HG03159 (cell line): ENCODE results near the gene VASH1.
"Not testable (repeated sequence)": the region's sequence is repeated elsewhere in the genome, so short reads cannot be mapped to it uniquely, and the experiment has no call there.

Experiments
- ATAC-seq: cut with Tn5 transposase; IDR thresholded peaks from one replicate; pipeline ENCODE4 v1.9.1; 2021; ENCODE audit warnings: mild to moderate bottlenecking, moderate library complexity; ENCODE audit not compliant: unreplicated experiment

Gene VASH1

GRCh38 chr14:76761136-76761959, at the start of gene VASH1:
Gene VASH1, plus strand, starts transcription at chr14:76761468. Its CDS starts 1,354 bp downstream, at chr14:76762822.
- peak; percentile 73 for ATAC-seq

GRCh38 chr14:76713121-76713520, 48.1 kb upstream of the VASH1 start:
- ATAC-seq, result no peak

DNA sequence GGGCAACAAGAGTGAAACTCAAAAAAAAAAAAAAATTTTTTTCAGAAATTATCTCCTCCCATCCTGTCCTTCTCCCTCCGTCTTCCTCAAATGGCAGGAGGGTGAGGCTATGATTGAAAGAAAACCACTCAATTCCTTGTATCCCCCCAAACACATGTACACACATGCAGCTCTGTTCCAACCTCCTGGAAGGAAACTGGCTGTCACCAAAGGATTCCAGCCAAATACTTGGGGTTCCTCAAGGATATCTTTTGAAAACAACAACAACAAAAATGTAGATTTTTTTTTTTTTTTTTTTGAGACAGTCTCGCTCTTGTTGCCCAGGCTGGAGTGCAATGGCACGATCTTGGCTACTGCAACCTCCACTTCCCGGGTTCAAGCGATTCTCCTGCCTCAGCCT, 46.8 kb upstream of the VASH1 start:
- ATAC-seq, result no peak

DNA sequence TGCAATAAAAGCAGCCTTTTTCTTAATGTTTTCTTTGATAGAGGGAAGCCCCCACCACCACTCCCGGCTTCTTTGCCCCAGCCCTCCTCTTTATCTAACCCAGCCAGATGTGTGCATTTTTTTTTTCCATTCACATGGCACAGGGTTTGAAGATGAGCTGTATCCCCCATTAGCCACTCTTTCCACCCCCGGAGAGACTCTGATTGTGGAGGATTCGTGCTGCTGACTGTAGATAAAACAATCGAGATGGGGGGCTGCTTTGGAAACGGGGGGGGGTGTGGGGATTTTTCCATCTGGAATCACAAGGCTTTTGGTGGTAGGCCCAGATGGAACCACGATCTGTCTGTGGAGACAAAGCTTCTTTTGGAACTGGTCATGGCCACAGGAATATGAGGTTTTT, 46.2 kb upstream of the VASH1 start:
- ATAC-seq, result no peak

DNA sequence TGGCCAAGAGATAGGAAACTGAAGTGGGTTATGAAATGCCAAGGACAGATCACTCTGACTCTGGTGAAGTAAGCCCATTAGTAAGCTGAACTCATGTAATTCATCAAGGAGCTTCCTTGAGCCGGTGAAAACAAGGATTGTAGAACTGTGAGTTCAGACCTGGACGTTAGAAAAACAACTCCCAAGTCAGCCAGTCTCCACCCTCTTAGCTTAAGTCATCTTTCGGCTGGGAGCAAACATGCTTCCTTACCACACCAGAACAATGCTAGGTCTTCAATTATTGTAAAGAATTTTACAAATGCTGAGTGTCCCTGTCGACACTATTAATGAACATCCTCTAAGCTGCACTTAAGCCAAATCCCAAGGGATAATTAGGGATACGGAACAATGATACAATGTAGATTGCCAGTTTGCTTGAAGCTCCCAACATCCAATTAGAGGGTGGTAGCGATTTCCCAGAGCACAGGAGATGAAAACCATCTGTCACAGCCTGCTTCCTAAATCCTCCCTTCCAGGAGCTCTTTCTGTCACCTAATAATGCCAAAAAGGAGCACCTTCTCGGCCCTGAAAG, 45.7 kb upstream of the VASH1 start:
- ATAC-seq, result no peak

GRCh38 chr14:76716285-76716684, 45.0 kb upstream of the VASH1 start:
- ATAC-seq, result no peak

DNA sequence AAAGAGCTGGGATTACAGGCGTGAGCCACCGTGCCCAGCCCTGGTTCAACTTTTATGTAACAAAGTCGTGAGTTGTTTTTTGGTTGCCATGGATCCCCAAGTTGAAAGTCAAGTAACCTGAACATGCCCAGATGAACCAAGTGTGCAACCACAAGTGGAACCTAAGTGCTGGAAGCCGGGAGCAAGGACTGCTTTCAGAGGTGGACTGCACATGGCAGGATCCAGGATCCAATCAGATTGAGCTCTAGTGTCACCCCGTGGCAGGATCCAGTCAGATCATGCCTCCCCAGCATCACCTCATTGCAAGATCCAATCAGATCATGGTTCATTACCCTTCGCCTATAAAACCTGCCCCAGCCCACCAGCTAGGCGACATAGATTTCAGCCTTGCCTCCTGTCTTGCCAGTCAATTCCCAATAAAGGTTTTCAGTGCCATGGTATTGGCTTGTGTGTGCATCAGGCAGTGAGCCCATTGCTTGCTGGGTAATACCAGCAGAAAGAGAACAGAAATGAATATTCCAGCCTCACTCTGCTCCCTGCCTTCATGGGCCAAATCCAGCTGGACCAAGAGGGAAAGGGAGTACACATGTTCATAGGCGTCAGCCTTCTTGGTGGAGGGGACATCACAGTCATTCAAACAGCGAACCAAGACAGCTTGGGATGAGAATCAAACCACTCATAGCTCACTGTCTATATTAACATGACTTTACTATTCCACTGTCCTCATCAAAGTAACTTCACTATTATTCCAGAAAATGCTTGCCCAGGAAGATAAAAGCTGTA, 43.6 kb upstream of the VASH1 start:
- no peak for ATAC-seq

GRCh38 chr14:76718306-76719040, 42.8 kb upstream of the VASH1 start:
- no peak for ATAC-seq

DNA sequence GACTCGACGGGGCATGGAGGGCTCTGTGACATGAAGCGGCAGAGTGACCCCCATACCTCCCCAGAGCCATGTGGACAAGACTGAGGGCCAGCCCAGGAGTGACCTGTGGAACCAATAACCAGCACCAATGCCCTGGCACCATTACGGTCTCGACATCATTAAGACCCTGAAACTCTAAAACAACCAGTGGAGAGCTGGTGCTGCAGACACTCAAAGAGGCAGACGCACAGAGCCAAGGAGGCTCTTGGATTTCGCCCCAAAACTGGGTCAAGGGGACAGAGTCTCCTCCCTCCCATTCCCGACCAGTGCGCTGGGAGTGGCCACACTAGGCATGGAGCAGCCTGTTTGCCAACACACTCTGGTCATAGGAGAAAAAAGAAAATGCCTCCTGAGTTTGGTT, 41.6 kb upstream of the VASH1 start:
- ATAC-seq, result no peak

GRCh38 chr14:76720382-76720813, 40.9 kb upstream of the VASH1 start:
- no peak for ATAC-seq

- not testable (repeated sequence) for ATAC-seq
Measured at GRCh38 chr14:76721506-76721905, 39.8 kb upstream of the VASH1 start.

DNA sequence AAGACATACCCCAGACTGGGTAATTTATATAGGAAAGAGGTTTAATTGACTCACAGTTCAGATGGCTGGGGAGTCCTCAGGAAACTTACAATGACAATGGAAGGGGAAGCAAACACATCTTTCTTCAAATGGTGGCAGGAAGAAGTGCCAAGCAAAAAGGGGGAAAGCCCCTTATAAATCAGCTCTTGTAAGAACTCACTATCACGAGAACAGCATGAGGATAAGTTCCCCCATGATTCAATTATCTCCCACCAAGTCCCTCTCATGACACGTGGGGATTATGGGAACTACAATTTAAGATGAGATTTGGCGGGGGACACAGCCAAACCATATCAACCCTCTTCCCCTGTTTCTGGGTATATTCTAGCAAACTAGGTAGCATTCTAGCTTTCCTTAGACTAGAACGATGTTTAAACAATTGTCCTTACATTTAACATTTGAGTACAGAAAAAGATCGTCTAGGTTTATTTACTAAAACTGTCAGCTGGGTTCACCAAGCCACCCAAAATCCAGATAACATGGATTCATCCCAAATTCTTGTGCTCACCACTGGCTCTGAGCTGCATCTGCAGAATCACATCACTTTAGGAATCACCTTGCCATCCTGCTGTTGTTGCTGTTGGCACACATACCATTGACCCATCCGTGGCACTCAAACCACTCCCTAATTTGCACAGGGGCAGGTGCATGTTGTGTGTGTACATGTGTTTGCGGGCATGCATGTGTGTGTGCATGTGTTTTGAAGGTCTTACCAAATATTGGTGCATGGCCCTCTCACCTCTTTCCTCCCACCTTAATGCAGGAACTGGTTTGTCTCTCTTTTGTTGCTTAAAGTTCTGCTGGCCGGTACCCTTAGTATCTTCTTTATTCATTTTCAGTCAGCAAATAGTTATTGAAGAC, 36.4 kb upstream of the VASH1 start:
- ATAC-seq, result no peak

- ATAC-seq, result no peak
Measured at GRCh38 chr14:76726551-76726970, 34.7 kb upstream of the VASH1 start.

DNA sequence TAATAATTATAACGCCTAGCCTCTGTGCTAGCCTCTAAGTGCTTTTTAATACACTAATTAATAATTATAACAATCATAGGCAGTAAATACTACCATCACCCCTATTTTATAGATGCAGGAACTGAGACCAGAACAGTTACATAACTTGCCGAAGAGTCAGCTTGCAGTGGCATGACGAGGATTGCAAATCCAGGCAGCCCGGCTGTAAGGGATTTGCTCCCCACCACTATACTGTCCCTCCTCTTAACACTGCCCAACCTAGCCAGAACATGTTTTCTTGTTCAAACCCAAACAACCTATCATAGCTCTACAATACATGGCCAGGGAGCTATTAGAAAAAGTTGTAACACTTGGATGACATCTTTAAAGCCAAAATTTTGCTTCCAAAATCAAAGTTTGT, 33.9 kb upstream of the VASH1 start:
- no peak for ATAC-seq

DNA sequence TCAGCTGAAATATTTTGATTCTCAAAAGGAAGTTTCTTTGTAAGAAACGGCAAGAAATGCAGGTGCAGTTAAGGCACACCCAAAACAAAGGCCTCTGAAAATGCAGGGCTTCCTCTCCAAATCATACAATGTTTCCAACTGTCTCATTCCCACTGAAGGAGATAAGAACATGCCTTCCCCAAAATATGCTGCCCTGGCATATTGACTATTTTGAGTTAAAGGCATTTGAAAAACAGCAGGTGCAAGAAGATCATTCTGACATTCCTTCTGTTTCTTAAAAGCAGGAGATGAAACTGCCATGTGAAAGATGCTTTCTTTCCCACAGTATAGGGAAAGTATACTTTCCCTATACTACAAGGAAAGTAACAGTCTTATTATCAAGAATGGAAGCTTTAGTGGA, 33.4 kb upstream of the VASH1 start:
- ATAC-seq, result no peak

DNA sequence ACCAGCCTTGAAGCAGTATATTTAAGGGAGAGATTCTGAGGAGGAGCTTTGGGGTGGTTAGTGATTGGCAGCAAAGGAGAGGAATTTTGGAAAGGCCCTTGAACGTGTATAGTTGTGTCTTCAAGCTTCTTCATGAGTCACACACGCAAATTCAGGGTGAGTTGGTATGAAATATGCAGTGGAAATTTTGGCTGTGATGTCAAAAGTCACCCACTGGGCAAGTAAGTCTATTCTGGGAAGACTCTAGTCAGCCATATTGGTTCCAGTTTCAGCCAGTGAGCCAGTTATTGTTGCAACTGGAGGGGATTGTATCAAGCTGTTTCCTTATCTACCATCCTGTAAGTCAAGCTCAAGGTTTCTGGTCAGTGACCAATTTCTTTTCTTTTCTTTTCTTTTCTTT, 32.0 kb upstream of the VASH1 start:
- ATAC-seq, result no peak

GRCh38 chr14:76729953-76730505, 31.2 kb upstream of the VASH1 start:
- ATAC-seq, result no peak

DNA sequence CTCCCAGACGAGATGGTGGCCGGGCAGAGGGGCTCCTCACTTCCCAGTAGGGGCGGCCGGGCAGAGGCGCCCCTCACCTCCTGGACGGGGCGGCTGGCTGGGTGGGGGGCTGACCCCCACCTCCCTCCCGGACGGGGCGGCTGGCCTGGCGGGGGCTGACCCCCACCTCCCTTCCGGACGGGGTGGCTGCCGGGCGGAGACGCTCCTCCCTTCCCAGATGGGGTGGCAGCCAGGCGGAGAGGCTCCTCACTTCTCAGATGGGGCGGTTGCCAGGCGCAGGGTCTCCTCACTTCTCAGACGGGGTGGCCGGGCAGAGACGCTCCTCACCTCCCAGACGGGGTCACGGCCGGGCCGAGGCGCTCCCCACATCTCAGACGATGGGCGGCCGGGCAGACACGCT, 26.8 kb upstream of the VASH1 start:
- not testable (repeated sequence) for ATAC-seq

DNA sequence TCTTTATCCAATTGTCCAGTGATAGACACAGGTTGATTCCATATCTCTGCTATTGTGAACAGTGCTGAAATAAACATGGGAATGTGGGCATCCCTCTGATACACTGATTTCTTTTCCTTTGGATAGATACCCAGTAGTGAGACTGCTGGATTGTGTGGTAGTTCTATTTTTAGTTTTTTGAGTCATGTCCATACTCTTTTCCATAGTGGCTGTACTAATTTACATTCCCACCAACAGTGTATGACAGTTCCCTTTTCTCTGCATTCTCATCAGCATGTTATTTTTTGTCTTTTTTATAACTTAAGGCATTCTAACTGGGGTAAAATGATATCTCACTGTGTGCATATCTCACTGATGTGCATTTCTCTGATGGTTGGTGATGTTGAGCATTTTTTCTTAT, 24.8 kb upstream of the VASH1 start:
- no peak for ATAC-seq

- no peak for ATAC-seq
Measured at GRCh38 chr14:76741074-76741473, 20.2 kb upstream of the VASH1 start.
